GM13977 (cell line): Measurements from ENCODE around the gene KDM8.

Source experiments
- DNase-seq: peaks from one replicate; pipeline ENCODE4 v3.0.0; 2012; ENCODE audit warnings: low spot score
- CTCF ChIP-seq: IDR thresholded peaks from 2 replicates; pipeline ENCODE4 v1.5.1; 2012; ENCODE audit warnings: mild to moderate bottlenecking, control low read depth; ENCODE audit not compliant: insufficient read depth; ENCODE audit errors: extremely low read depth, missing control alignments
- in situ Hi-C: fragments of 300-500 bp; cut with MboI; formaldehyde crosslinking; loops from one replicate; pipeline ENCODE4 v1.12.0; 2022; ENCODE audit warnings: low sequenced_read_pairs, low pct_unique_long_range_greater_than_20kb, mixed read lengths, inconsistent platforms; ENCODE audit not compliant: unreplicated experiment

Gene KDM8

GRCh38 chr16:27177031-27177774 is 26.1 kb upstream of the KDM8 start:
- no peak for DNase-seq
- in situ Hi-C loops: loop anchor here (10.0 kb wide), 2 partner anchors 198 to 278 kb away; no protein-coding TSS in a partner anchor

GRCh38 chr16:27179500-27180072 is 23.7 kb upstream of the KDM8 start:
- peak; percentile 98 for TF ChIP-seq CTCF
- DNase-seq: peak; percentile 84
- in situ Hi-C loops: loop anchor here (10.0 kb wide), 2 partner anchors 195 to 275 kb away; no protein-coding TSS in a partner anchor

More at GRCh38 chr16:27177031-27177774, 26.1 kb upstream of the KDM8 start:
- TF ChIP-seq CTCF: no peak

GRCh38 chr16:27181019-27181790 is 22.1 kb upstream of the KDM8 start:
- no peak for DNase-seq
- in situ Hi-C loops: no loop called here
- peak; percentile 14 for TF ChIP-seq CTCF

GRCh38 chr16:27182906-27183405 is 20.4 kb upstream of the KDM8 start:
- TF ChIP-seq CTCF: no peak
- in situ Hi-C loops: no loop called here
- no peak for DNase-seq

GRCh38 chr16:27185776-27186130 is 17.6 kb upstream of the KDM8 start:
- no peak for DNase-seq
- in situ Hi-C loops: no loop called here
- TF ChIP-seq CTCF: no peak

GRCh38 chr16:27188633-27189032 is 14.7 kb upstream of the KDM8 start:
- in situ Hi-C loops: no loop called here
- no peak for TF ChIP-seq CTCF
- DNase-seq: no peak
